PFSK-1 (cell line): ENCODE results near the gene MCCD1.

Experiments
- FOXP2 ChIP-seq: optimal IDR thresholded peaks from 2 replicates; pipeline ENCODE3; 2011; ENCODE audit warnings: borderline replicate concordance, control low read depth, inconsistent platforms; ENCODE audit not compliant: insufficient read depth; ENCODE audit errors: extremely low read length, extremely low read depth
- POLR2AphosphoS5 ChIP-seq: IDR thresholded peaks from 2 replicates; pipeline ENCODE4 v1.6.1; 2012; ENCODE audit warnings: low read depth, mild to moderate bottlenecking, control low read depth, low read length, moderate library complexity
- SIN3A ChIP-seq: IDR thresholded peaks from 2 replicates; pipeline ENCODE4 v1.6.1; 2012; ENCODE audit warnings: mild to moderate bottlenecking, low read length, moderate library complexity, borderline replicate concordance; ENCODE audit not compliant: insufficient read depth
- TAF1 ChIP-seq: IDR thresholded peaks from 2 replicates; pipeline ENCODE4 v1.6.1; 2012; ENCODE audit warnings: low read length, control low read depth, borderline replicate concordance; ENCODE audit not compliant: insufficient read depth
- TF ChIP-seq, protein P1 (sequence below), 2 experiments: IDR thresholded peaks; 2 replicates each; pipeline versions ENCODE4 v1.6.1 to v1.8.0; 2011 to 2012; ENCODE audit warnings: low read depth in 2 of 2, low read length in 2 of 2, control low read depth in 1 of 2, inconsistent platforms in 1 of 2, mild to moderate bottlenecking in 1 of 2, moderate library complexity in 1 of 2; ENCODE audit not compliant: insufficient read depth in 1 of 2

The MCCD1 gene

DNA sequence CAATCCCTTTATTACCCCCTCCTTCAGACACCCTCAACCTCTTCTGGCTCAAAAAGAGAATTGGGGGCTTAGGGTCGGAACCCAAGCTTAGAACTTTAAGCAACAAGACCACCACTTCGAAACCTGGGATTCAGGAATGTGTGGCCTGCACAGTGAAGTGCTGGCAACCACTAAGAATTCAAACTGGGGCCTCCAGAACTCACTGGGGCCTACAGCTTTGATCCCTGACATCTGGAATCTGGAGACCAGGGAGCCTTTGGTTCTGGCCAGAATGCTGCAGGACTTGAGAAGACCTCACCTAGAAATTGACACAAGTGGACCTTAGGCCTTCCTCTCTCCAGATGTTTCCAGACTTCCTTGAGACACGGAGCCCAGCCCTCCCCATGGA lies 48.8 kb downstream of the MCCD1 start:
- TF ChIP-seq TAF1: no peak
- TF ChIP-seq, protein P1, sequence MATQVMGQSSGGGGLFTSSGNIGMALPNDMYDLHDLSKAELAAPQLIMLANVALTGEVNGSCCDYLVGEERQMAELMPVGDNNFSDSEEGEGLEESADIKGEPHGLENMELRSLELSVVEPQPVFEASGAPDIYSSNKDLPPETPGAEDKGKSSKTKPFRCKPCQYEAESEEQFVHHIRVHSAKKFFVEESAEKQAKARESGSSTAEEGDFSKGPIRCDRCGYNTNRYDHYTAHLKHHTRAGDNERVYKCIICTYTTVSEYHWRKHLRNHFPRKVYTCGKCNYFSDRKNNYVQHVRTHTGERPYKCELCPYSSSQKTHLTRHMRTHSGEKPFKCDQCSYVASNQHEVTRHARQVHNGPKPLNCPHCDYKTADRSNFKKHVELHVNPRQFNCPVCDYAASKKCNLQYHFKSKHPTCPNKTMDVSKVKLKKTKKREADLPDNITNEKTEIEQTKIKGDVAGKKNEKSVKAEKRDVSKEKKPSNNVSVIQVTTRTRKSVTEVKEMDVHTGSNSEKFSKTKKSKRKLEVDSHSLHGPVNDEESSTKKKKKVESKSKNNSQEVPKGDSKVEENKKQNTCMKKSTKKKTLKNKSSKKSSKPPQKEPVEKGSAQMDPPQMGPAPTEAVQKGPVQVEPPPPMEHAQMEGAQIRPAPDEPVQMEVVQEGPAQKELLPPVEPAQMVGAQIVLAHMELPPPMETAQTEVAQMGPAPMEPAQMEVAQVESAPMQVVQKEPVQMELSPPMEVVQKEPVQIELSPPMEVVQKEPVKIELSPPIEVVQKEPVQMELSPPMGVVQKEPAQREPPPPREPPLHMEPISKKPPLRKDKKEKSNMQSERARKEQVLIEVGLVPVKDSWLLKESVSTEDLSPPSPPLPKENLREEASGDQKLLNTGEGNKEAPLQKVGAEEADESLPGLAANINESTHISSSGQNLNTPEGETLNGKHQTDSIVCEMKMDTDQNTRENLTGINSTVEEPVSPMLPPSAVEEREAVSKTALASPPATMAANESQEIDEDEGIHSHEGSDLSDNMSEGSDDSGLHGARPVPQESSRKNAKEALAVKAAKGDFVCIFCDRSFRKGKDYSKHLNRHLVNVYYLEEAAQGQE (IDR thresholded peaks at IDR 0.05; ENCODE audit: insufficient read depth in 1 of 2, low read depth in 2 of 2, low read length in 2 of 2): no peak
- TF ChIP-seq FOXP2: no peak
- no peak for TF ChIP-seq SIN3A
- no peak for TF ChIP-seq POLR2AphosphoS5

DNA sequence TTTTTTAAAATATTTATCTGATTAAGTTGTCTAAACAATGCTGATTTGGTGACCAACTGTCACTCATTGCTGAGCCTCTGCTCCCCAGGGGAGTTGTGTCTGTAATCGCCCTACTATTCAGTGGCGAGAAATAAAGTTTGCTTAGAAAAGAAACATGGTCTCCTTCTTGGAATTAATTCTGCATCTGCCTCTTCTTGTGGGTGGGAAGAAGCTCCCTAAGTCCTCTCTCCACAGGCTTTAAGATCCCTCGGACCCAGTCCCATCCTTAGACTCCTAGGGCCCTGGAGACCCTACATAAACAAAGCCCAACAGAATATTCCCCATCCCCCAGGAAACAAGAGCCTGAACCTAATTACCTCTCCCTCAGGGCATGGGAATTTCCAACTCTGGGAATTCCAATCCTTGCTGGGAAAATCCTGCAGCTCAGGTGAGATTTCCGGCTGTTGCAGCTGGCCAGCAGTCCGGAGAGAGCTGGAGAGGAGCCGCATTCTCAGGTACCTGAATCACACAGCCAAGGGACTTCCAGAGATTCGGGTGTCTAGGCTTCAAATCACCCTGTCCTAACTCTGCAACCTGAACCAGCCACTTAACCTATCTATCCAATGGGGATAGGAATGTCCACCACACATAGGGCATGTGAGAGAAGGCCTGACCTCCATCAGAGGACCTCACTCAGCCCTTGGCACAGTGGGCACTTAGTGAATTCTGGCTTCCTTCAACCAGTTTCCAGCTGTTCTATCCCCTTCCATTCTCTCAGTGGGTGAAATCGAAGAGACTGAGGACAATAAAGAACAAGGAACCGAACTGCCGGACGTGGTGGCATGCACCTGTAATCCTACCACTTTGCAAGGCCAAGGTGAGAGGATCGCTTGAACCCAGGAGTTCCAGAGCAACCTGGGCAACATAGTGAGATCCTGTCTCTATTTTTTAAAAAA lies 49.7 kb downstream of the MCCD1 start:
- TF ChIP-seq POLR2AphosphoS5: no peak
- TF ChIP-seq TAF1: no peak
- TF ChIP-seq SIN3A: no peak
- TF ChIP-seq, protein P1 (IDR thresholded peaks at IDR 0.05; ENCODE audit: insufficient read depth in 1 of 2, low read depth in 2 of 2, low read length in 2 of 2): no peak

DNA sequence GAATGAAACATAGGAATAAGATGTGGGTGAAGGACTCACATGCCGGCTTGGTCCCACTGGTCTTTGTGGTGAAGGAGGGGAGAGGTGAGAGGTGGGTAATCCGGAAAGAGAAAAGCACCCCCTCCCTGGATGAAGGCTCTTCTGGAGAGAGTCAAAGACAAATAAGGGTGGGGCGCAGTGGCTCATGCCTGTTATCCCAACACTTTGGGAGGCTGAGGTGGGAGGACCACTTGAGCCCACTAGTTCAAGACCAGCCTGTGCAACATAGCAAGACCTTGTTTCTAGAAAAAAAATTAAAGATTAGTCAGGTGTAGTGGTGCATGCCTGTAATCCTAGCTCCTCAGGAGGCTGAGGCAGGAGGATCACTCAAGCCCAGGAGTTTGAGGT lies 50.4 kb downstream of the MCCD1 start:
- no peak for TF ChIP-seq SIN3A
- TF ChIP-seq FOXP2: no peak
- TF ChIP-seq, protein P1 (IDR thresholded peaks at IDR 0.05; ENCODE audit: insufficient read depth in 1 of 2, low read depth in 2 of 2, low read length in 2 of 2): no peak
- no peak for TF ChIP-seq POLR2AphosphoS5
- no peak for TF ChIP-seq TAF1
